Pancreas (tissue), 10 donors: ENCODE measurements around the gene USP12. TPM values are rescaled to one million over a fixed set of nuclear protein-coding genes. Genes with fewer than 3 reads are reported as not detected.
A peak's percentile ranks its signal among the peaks of the same experiment; 100 is the strongest.

Experiments
- ATAC-seq, 4 donors: fragments of 200-7000 bp; cut with Tn5 transposase; one replicate each; pipeline versions ENCODE4 v1.8.0 to v1.9.1; 2020; ENCODE audit warnings: mild to moderate bottlenecking in 4 of 4, moderate library complexity in 4 of 4
- DNase-seq, 6 donors: peaks; one replicate each; pipeline ENCODE4 v3.0.0-alpha.2; 2020
- FAIRE-seq: peaks from 2 replicates; lab custom pipeline; 2012; peaks lifted over from hg19 to GRCh38; lab: Jason Lieb, UNC
- H3K27ac ChIP-seq, 4 donors: fragments of 200-600 bp; sonication (generic); 1 replicate in 3 of 4; 2 replicates in 1 of 4; pipeline versions ENCODE4 v1.5.0 to v1.8.0; 2020
- H3K27me3 ChIP-seq, 4 donors: fragments of 200-600 bp; one replicate each; pipeline ENCODE4 v1.8.0; 2021
- H3K36me3 ChIP-seq, 3 donors: fragments of 200-600 bp; sonication (generic) in 1 of 3; one replicate each; pipeline versions ENCODE4 v1.5.0 to v1.8.0; 2020 to 2021
- H3K4me1 ChIP-seq, 3 donors: fragments of 200-600 bp; one replicate each; pipeline ENCODE4 v1.8.0; 2021
- H3K4me3 ChIP-seq, 4 donors: fragments of 200-600 bp; sonication (generic) in 2 of 4; one replicate each; pipeline versions ENCODE4 v1.5.0 to v1.8.0; 2020 to 2021
- H3K9me3 ChIP-seq, 4 donors: fragments of 200-600 bp; one replicate each; pipeline ENCODE4 v1.8.0; 2021
- CTCF ChIP-seq, 4 donors: fragments of 200-600 bp; sonication (generic) in 3 of 4; IDR thresholded peaks; one replicate each; pipeline versions ENCODE4 v1.5.0 to v1.8.0; 2021; ENCODE audit warnings: antibody characterized with exemption in 4 of 4
- WGBS, 2 donors: extraction: QIAGEN DNeasy Blood & Tissue Kit; methylation state at CpG; one replicate each; pipeline ENCODE4 v1.1.7; 2013; 5-methylcytosine and 5-hydroxymethylcytosine counted together
- intact Hi-C, 3 donors: fragments of 100-400 bp; cut with DNase I; formaldehyde crosslinking; loops; one replicate each; pipeline versions ENCODE4 v1.11.1 to v1.14.2; 2022
- polyA plus RNA-seq, 2 donors: library from polyadenylated mRNA; stranded (reverse); fragments of 200-250 nt; gene quantifications; one replicate each; pipeline ENCODE4 v1.2.3, GENCODE V29; 2013
- total RNA-seq, 6 donors: library from RNA; stranded (reverse); fragmentation: NEBNext Ultra II Directional in 4 of 6; extraction: Animal tissue kit (Norgen Biotek cat#: 25700) in 4 of 6; gene quantifications; one replicate each; pipeline versions ENCODE4 v1.2.1 to v1.2.4, GENCODE V29; 2021 to 2023
- donor health status: healthy with polysubstance abuse.
- donor health status: DM: no; HTN: no; CAD: no; lungs with moderate emphysema.
- donor health status: DM: no; HTN: no; CAD: no.
- donor health status: control.
- donor health status: control.
- donor health status: Bipolar disorder and iron deficiency.
- donor health status: DM: yes; HTN: yes; CAD: no.
- donor health status: DM: no; HTN: no; CAD: no.
- donor health status: DM: no; HTN: no; CAD: no.
- donor health status: DM: yes; HTN: yes; CAD: no.

USP12 gene
- total and polyA plus RNA-seq, 8 donors = 3.9 to 18.9 (median 9.4) TPM

GRCh38 chr13:27177852-27178251 lies 6.2 kb upstream of the USP12 start:
- FAIRE-seq (no peak), ATAC-seq (no peak), DNase-seq (no peak)
- WGBS, 2 donors = 66 to 80% methylated on average over 3 of the region's 3 CpGs
- TF ChIP-seq CTCF (IDR thresholded peaks at IDR 0.05) = no peak
- intact Hi-C loops = no loop called here
- no peaks in the 10 kb centered on the region for H3K27me3 ChIP-seq
- H3K36me3 ChIP-seq = no peaks in the 10 kb centered on the region
- H3K4me1 ChIP-seq = peaks cover 0 to 2% (median 0%) of the 10 kb centered on the region in 3 donors
- no peak overlapping the region for H3K27ac ChIP-seq
- H3K9me3 ChIP-seq = no peaks in the 10 kb centered on the region
- no peak overlapping the region for H3K4me3 ChIP-seq

GRCh38 chr13:27176470-27177410 lies 5.1 kb upstream of the USP12 start:
- Histone ChIP-seq H3K4me3 (no peak overlapping the region), H3K27me3 (no peaks in the 10 kb centered on the region), H3K4me1 (peaks cover 0 to 5% (median 0%) of the 10 kb centered on the region in 3 donors), H3K27ac (no peak overlapping the region), H3K9me3 (no peaks in the 10 kb centered on the region), H3K36me3 (no peaks in the 10 kb centered on the region)
- FAIRE-seq = no peak
- WGBS, 2 donors = 76 to 78% methylated on average over 8 of the region's 8 CpGs
- intact Hi-C loops = no loop called here
- ATAC-seq = no peak
- DNase-seq = no peak
- TF ChIP-seq CTCF (IDR thresholded peaks at IDR 0.05) = no peak

- H3K4me3 ChIP-seq = no peak overlapping the region
- peaks cover 0 to 12% (median under 1%) of the 10 kb centered on the region in 3 donors for H3K4me1 ChIP-seq
- intact Hi-C loops = no loop called here
- 58 to 59% methylated on average over 6 of the region's 6 CpGs for WGBS, 2 donors
- no peaks in the 10 kb centered on the region for H3K9me3 ChIP-seq
- H3K27me3 ChIP-seq = no peaks in the 10 kb centered on the region
- H3K36me3 ChIP-seq = no peaks in the 10 kb centered on the region
- no peak for TF ChIP-seq CTCF (IDR thresholded peaks at IDR 0.05)
- no peak overlapping the region for H3K27ac ChIP-seq
- ATAC-seq (no peak), DNase-seq (no peak), FAIRE-seq (no peak)
Measured at GRCh38 chr13:27174766-27175455, 3.3 kb upstream of the USP12 start.

GRCh38 chr13:27172495-27172842 lies 858 bp upstream of the USP12 start:
- Histone ChIP-seq H3K36me3 (no peaks in the 10 kb centered on the region), H3K27ac (peak overlapping the region; percentile 68 to 95 (median 86)), H3K4me3 (peak overlapping the region; percentile 64 to 82 (median 80)), H3K27me3 (no peaks in the 10 kb centered on the region), H3K4me1 (peaks cover 13 to 29% (median 14%) of the 10 kb centered on the region in 3 donors), H3K9me3 (no peaks in the 10 kb centered on the region)
- ATAC-seq (peak in 2 of 4 donors; percentile 6 to 10), FAIRE-seq (no peak), DNase-seq (no peak)
- no peak for TF ChIP-seq CTCF (IDR thresholded peaks at IDR 0.05)
- intact Hi-C loops = no loop called here
- 14 to 17% methylated on average over 3 of the region's 3 CpGs for WGBS, 2 donors
